MM.1S (cell line): ENCODE measurements around the gene IL37.

Experiments
- DNase-seq: peaks from one replicate; pipeline ENCODE4 v3.0.0-alpha.2; 2015
- H2AFZ ChIP-seq: fragments of 300-600 bp; sonication (generic); 2 replicates; pipeline ENCODE4 v1.6.0; 2016; ENCODE audit warnings: antibody characterized with exemption, low read length
- H3F3A ChIP-seq: fragments of 300-600 bp; sonication (generic); 2 replicates; pipeline ENCODE4 v1.6.1; 2016; ENCODE audit warnings: mild to moderate bottlenecking, antibody characterized with exemption, low read length, moderate library complexity, mixed read lengths; ENCODE audit not compliant: insufficient read depth
- H3K27ac ChIP-seq: fragments of 300-600 bp; sonication (generic); 2 replicates; pipeline ENCODE4 v1.5.1; 2016; ENCODE audit warnings: mild to moderate bottlenecking, low read length
- H3K27me3 ChIP-seq: fragments of 300-600 bp; sonication (generic); replicated peaks from 2 replicates; pipeline ENCODE4 v1.6.0; 2016; ENCODE audit warnings: low read length; ENCODE audit not compliant: insufficient read depth
- H3K36me3 ChIP-seq: fragments of 300-600 bp; sonication (generic); replicated peaks from 2 replicates; pipeline ENCODE4 v1.6.1; 2016; ENCODE audit warnings: mild to moderate bottlenecking, low read length, mixed read lengths; ENCODE audit not compliant: insufficient read depth
- H3K4me1 ChIP-seq: fragments of 300-600 bp; sonication (generic); 2 replicates; pipeline ENCODE4 v1.6.1; 2016; ENCODE audit warnings: low read length, mixed read lengths
- H3K4me2 ChIP-seq: fragments of 300-600 bp; sonication (generic); 2 replicates; pipeline ENCODE4 v1.6.0; 2016; ENCODE audit warnings: low read depth, low read length
- H3K4me3 ChIP-seq: fragments of 300-600 bp; sonication (generic); 2 replicates; pipeline ENCODE4 v1.5.1; 2016; ENCODE audit warnings: low read length, mixed read lengths
- H3K79me2 ChIP-seq: fragments of 300-600 bp; sonication (generic); 2 replicates; pipeline ENCODE4 v1.6.1; 2016; ENCODE audit warnings: mixed run types, low read length, mixed read lengths
- H3K9ac ChIP-seq: fragments of 300-600 bp; sonication (generic); 2 replicates; pipeline ENCODE4 v1.6.1; 2016; ENCODE audit warnings: low read length, mixed read lengths
- H3K9me2 ChIP-seq: fragments of 300-600 bp; sonication (generic); replicated peaks from 2 replicates; pipeline ENCODE4 v1.6.1; 2016; ENCODE audit warnings: mild to moderate bottlenecking, low read length, mixed read lengths; ENCODE audit not compliant: insufficient read depth
- H3K9me3 ChIP-seq: fragments of 300-600 bp; sonication (generic); replicated peaks from 2 replicates; pipeline ENCODE4 v1.6.1; 2016; ENCODE audit warnings: mild to moderate bottlenecking, low read length, mixed read lengths; ENCODE audit not compliant: insufficient read depth
- H4K20me1 ChIP-seq: fragments of 300-600 bp; sonication (generic); 2 replicates; pipeline ENCODE4 v1.6.1; 2016; ENCODE audit warnings: mild to moderate bottlenecking, low read length, moderate library complexity, mixed read lengths; ENCODE audit not compliant: insufficient read depth
- CTCF ChIP-seq: fragments of 300-600 bp; sonication (generic); IDR thresholded peaks from 2 replicates; pipeline ENCODE4 v1.5.1; 2016; ENCODE audit warnings: antibody characterized with exemption, low read length, mixed read lengths
- EZH2 ChIP-seq: fragments of 300-600 bp; sonication (generic); optimal IDR thresholded peaks from 2 replicates; pipeline ENCODE3; 2017; ENCODE audit warnings: low read depth, mild to moderate bottlenecking, antibody characterized with exemption, low read length, mixed read lengths
- EZH2phosphoT487 ChIP-seq: fragments of 300-600 bp; sonication (generic); IDR thresholded peaks from 2 replicates; pipeline ENCODE4 v1.6.1; 2018; ENCODE audit warnings: antibody characterized with exemption, low read length

The IL37 gene

GRCh38 chr2:112916145-112916571 is 5.2 kb downstream of the IL37 start:
- Histone ChIP-seq H3K4me3 (no peak overlapping the region), H4K20me1 (no peaks in the 10 kb centered on the region), H3K4me2 (no peak overlapping the region), H3K27me3 (no peaks in the 10 kb centered on the region), H3K9ac (no peak overlapping the region), H3K4me1 (no peaks in the 10 kb centered on the region), H2AFZ (no peak overlapping the region), H3F3A (no peaks in the 10 kb centered on the region), H3K9me3 (no peaks in the 10 kb centered on the region), H3K9me2 (no peaks in the 10 kb centered on the region), H3K36me3 (no peaks in the 10 kb centered on the region), H3K79me2 (no peaks in the 10 kb centered on the region), H3K27ac (no peak overlapping the region)
- no peak for DNase-seq
- TF ChIP-seq EZH2phosphoT487: no peak

GRCh38 chr2:112916625-112917247 is 5.8 kb downstream of the IL37 start:
- no peak overlapping the region for H3K4me3 ChIP-seq
- no peak for DNase-seq
- no peaks in the 10 kb centered on the region for H3K79me2 ChIP-seq
- H3K4me1 ChIP-seq: no peaks in the 10 kb centered on the region
- no peaks in the 10 kb centered on the region for H4K20me1 ChIP-seq
- no peak overlapping the region for H3K9ac ChIP-seq
- H3K27me3 ChIP-seq: no peaks in the 10 kb centered on the region
- no peak for TF ChIP-seq EZH2
- TF ChIP-seq CTCF: no peak
- H3F3A ChIP-seq: no peaks in the 10 kb centered on the region
- no peaks in the 10 kb centered on the region for H3K9me3 ChIP-seq
- no peaks in the 10 kb centered on the region for H3K9me2 ChIP-seq
- no peak overlapping the region for H3K4me2 ChIP-seq
- no peak overlapping the region for H2AFZ ChIP-seq
- H3K36me3 ChIP-seq: no peaks in the 10 kb centered on the region
- H3K27ac ChIP-seq: no peak overlapping the region

- no peaks in the 10 kb centered on the region for H3K79me2 ChIP-seq
- no peaks in the 10 kb centered on the region for H3K9me2 ChIP-seq
- no peak overlapping the region for H2AFZ ChIP-seq
- no peaks in the 10 kb centered on the region for H3K9me3 ChIP-seq
- H4K20me1 ChIP-seq: no peaks in the 10 kb centered on the region
- H3K4me2 ChIP-seq: no peak overlapping the region
- H3K9ac ChIP-seq: no peak overlapping the region
- TF ChIP-seq CTCF (no peak), EZH2 (no peak), EZH2phosphoT487 (no peak)
- H3K27ac ChIP-seq: no peak overlapping the region
- DNase-seq: no peak
- H3F3A ChIP-seq: no peaks in the 10 kb centered on the region
- no peaks in the 10 kb centered on the region for H3K36me3 ChIP-seq
- H3K27me3 ChIP-seq: no peaks in the 10 kb centered on the region
- H3K4me3 ChIP-seq: no peak overlapping the region
- H3K4me1 ChIP-seq: no peaks in the 10 kb centered on the region
These were observed 6.9 kb downstream of the IL37 start for GRCh38 chr2:112917856-112918255.

- no peaks in the 10 kb centered on the region for H3F3A ChIP-seq
- no peak overlapping the region for H3K27ac ChIP-seq
- no peak overlapping the region for H3K9ac ChIP-seq
- no peak overlapping the region for H2AFZ ChIP-seq
- no peaks in the 10 kb centered on the region for H3K4me1 ChIP-seq
- H3K9me2 ChIP-seq: no peaks in the 10 kb centered on the region
- H4K20me1 ChIP-seq: no peaks in the 10 kb centered on the region
- DNase-seq: no peak
- no peaks in the 10 kb centered on the region for H3K79me2 ChIP-seq
- no peak for TF ChIP-seq CTCF
- TF ChIP-seq EZH2: no peak
- TF ChIP-seq EZH2phosphoT487: no peak
- no peaks in the 10 kb centered on the region for H3K36me3 ChIP-seq
- H3K27me3 ChIP-seq: no peaks in the 10 kb centered on the region
- no peak overlapping the region for H3K4me2 ChIP-seq
- no peak overlapping the region for H3K4me3 ChIP-seq
- H3K9me3 ChIP-seq: no peaks in the 10 kb centered on the region
These were observed 7.3 kb downstream of the IL37 start for GRCh38 chr2:112918256-112918655.
